SIG-M5 (cell line): Measurements from ENCODE around the gene ZCWPW2.

Source experiments
- DNase-seq: peaks from one replicate; lab custom pipeline; 2025; lab: John Stamatoyannopoulos, UW

Gene ZCWPW2

DNA sequence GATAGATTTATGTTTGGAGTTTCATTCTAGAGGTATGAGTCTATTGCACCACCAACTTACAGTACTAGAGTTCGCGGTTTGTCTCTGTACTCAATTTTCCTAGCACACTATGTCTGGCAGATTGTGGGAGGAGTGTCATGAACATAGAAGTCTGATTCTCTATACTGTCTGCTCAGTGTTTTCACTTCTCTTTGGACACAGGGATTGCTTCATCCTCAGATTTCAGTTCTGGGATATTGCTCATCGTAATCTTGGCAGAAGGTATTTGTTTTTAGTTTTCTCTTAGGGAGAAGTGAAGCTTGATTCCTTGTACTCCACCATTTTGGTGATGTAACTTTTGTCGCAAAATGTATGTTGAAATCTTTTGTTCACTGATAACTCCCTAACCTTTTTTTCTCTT, 27.9 kb downstream of the ZCWPW2 start:
- peak; percentile 89 for DNase-seq

DNA sequence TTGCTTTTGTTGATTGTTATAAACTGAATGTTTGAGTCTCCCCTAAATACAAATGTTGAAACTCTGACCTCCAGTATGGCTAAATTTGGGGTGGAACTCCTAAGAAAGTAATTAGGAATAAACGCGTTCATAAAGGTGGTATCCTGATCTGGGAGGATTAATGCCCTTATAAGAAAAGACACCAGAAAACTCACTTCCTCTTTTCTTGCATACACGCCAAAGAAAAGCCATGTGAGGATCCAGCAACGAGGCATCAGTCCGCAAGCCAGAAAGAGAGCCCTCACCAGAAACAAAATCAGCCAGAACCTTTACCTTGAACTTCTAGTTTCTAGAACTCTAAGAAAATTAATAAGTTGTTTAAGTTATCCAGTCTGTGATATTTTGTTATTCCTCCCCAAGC, 37.5 kb downstream of the ZCWPW2 start:
- no peak for DNase-seq

DNA sequence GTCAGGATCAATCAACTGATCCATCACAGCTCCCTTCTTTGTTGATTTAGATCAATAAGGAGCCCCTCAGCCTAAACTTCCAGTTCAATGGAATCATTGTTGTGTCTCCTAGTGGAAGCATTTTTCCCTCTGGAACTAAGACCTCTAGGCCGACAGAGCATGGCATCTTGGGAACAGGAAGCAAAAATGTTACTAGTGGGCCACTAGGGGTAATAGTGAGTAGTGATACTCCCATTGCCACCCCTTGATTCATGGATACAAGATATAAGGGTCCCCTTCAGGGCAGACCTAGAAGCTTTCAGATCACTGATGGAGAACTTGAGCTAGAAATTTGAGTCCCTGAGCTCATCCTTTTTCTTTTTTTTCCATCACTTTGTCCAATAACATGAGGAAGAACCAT, 40.5 kb downstream of the ZCWPW2 start:
- no peak for DNase-seq

DNA sequence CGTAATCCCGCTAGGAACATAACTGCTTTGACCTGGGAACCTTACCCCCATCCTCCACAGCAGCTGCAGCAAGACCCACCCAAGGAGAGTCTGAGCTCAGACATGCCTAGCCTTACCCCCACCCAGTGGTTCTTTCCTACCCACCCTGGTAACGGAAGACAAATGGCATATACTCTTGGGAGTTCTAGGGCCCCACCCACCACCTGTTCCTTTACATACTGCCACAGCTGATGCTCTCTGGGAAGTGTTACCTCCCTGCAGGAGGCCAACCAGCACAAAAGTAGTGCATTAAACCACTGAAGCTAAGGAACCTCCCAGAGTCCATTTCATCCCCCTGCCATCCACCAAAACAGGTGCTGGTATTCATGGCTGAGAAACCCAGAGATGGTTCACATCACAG, 50.7 kb downstream of the ZCWPW2 start:
- no peak for DNase-seq

DNA sequence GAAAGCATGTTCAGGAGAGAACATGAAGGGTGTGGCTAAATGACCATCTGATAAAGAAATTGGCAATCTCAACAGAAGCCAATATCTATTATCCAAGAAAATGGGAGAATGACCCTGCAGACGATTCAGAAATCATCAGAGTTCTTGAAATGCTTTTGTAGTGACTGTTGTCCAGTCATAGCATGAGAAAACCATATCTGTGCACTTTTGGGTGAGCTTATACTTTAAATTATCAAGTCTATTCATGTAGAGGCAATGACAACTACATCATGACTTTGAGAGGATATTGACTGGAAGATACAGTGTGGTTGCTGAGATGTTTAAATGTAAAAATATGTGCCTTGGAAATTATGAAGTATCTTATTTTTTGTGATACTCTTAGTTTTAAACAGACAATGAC, 57.7 kb downstream of the ZCWPW2 start:
- DNase-seq: no peak

DNA sequence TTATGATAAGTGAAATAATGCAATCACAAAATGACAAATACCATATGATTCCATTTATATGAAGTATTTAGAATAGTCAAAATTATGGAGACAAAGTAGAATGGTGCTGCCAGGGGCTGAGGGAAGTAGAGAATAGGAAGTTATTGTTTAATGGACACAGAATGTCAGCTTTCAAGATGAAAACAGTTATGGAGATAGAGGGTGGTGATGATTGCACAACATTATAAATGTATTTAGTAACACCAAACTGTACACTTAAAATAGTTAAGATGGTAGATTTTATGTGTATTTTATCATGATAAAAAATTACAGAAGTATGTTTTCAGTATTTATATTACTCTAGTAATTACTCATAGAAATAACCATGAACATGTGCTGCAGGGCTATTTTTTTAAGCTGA, 100.9 kb downstream of the ZCWPW2 start:
- no peak for DNase-seq

DNA sequence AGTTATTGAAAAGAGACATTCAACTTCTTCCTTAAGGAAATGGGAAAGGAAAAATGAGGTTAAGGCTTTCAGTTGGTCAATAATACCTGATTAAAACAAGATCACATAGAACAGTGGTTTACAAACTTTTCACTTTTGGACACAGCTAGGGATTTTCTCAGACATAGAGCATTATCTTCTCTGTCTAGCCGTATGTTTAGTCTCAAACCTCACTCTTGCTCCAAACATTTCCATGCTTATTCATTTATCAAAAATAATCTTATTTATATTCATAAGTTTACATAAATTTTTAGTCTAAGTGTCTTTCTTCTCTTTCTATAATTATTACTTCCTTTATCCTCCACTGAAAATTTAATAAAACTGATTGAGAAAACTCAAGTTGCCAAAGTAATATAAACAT, 114.3 kb downstream of the ZCWPW2 start:
- no peak for DNase-seq

DNA sequence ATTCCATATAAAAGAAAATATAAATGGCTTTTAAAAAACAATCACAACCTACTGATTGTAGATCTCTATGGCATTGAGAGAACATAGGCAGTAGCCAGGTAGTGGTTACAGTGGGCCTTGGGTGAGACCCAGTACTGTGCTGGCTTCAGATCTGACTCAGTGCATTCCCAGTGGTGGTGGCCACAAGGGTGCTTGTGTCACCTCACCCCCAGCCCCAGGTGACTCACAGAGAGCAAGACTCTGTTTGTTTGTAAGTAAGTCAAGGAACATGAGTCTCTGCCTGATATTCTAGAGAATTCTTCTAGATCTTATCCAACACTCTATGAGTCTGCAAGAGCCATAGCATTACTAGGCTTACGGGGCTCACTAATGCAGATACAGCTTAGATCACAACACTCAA, 118.9 kb downstream of the ZCWPW2 start:
- no peak for DNase-seq

DNA sequence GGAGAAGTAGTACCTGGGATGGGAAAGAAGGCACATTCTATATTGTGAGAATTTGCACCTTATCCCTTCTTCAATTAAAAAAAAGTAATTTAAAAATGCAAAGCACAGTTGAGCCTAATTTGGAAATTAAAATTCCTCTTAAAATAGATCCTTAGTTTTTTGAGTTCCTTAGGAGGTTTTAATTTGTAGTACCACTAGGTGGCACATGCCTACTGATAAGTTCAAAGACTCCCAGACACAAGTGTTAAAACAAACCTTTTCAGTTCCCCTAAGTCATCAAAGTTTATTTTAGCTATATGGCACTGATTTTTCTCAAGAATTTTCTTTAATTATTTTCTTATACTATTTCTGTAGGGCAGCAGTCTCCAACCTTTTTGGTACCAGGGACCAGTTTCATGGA, 127.7 kb downstream of the ZCWPW2 start:
- no peak for DNase-seq

DNA sequence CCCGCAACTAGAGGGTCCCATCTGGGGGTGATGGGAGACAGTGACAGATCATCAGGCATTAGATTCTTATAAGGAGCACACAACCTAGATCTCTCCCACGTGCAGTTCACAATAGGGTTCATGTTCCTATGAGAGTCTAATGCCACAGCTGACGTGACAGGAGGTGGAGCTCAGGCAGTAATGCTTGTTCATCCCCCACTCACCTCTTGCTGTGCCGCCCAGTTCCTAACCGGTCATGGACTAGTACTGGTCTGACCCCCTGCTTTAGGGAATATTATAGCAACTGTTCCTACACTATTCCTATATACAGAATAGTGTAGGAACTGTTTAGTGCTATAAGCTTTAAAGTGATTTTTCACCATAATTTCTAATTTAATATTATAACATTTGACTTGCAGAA, 128.2 kb downstream of the ZCWPW2 start:
- no peak for DNase-seq

DNA sequence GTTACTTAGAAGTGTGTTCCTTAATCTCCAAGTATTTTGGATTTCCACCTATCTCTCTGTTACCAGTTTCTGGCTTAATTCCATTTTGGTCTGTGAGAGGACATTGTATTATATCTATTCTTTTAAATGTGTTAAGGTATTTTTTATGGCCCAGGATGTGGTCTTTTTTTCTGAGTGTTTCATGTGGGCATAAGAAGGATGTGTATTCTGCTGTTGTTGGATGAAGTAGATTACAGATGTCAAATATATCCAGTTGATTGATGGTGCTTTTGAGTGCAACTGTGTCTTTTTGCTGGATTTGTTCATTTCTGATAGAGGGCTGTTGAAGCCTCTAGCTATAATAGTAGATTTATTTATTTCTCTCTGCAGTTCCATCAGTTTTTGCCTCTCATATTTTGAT, 136.6 kb downstream of the ZCWPW2 start:
- DNase-seq: no peak

DNA sequence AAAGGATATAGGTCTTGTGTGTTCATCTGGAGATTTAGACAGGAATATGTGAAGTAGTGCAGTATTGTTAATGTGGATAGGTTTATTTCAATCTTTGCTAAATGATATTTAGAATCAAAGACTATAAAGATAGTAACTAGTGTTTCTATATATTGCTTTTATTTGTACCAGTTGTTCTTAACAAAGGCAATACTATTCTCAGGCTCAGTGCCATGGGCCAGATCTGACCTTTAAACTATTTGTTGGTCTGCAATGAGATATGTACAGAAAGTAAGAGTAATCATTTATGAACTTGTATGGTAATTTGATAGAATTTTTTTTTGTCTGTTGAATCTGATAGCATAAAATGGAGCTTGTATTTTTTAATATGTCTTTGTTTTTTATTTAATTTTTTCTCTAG, 146.8 kb downstream of the ZCWPW2 start:
- no peak for DNase-seq

DNA sequence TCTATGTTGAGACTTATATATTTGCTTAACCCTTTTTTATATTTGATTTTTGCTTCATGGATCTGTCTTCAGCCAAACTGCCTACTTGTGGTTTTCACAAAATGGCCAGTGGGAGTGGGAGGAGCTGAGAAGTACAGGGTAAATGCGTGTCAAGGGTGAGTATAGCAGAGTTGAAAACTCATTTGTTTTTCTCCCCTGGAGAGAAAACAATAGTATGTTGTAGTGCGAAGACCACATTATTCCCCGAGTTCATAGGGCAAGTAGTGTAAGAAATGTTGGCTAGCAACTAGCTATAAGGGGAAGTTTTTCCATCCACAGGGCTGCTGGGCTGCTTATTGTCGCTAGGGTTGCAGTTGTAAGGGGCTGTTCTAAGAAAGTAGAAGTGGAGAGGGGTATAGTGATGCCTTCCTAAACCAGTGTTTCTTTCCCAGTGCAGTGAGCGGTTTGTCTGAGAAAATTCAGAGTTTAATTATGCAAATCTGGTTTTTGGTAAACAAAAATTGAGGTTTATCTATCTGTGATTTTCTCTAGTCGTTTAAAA, 153.9 kb downstream of the ZCWPW2 start:
- no peak for DNase-seq

DNA sequence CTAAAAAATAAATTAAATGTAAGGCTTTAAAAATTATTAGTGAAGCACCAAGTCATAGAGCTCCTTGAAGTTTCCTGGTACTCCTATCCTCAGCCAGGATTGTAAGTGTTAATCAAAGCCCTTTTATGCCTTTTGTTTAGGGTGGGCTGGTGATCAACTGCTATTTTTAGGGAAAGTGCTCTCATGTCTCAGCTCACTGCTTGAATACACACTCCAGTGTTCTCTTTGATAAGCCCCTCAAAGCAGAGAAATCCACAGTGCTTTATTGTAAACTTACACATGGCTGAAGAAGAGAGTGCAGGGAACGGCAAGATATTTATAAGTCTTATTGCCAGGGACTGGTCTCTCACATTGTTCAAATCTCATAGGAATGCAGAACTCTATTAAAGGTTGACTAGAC, 156.5 kb downstream of the ZCWPW2 start:
- no peak for DNase-seq

DNA sequence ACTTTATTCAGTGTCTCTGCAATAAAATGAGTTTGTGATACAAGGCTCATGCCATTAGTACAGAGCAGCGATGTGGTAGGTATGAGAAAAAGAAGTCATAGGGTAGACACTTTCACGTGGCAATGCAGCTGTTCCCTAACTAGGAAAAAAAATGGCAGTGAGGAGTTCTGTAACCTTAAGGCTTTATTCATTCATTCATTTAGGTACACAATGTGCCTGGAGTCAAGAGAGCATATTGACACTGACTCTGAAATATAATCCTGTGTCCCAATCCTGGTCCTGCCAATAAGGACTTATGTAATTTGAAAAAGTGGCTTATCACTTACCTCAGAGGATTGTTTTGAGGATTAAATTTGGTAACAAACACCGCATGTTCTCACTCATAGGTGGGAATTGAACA, 173.1 kb downstream of the ZCWPW2 start:
- DNase-seq: no peak

DNA sequence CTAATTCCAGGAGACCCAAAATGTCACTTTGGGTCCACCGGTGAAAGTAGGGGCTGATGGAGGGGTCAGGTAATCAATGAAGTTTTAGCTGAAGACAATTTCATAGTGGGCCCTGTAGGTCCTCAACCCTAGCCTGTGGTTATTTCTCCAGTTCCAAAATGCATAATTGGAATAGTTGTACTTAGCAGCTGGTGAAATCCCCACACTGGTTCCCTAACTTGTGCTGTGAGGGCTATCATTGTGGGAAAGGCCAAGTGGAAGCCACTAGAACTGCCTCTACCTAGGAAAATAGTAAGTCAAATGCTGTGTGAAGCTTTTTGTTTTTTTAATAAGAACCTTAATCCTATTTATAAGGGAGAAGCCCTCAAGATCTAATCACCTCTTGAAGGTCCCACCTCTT, 193.8 kb downstream of the ZCWPW2 start:
- DNase-seq: no peak

DNA sequence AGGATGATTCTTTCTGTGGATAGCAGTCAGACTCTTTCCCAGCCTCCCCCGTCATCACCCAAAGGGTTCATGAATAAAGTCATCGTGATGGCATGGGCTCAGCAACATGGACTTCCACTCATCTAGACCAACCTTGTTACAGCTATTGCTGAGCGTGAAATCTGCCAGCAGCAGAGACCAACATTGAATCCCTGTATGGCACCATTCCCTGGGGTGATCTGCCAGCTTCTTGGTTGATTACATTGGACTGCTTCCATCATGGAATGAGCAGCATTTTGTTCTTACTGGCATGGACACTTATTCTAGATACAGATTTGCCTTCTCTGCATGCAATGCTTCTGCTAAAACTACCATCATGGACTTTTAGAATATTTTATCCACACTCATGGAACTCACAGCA, 195.7 kb downstream of the ZCWPW2 start:
- no peak for DNase-seq

DNA sequence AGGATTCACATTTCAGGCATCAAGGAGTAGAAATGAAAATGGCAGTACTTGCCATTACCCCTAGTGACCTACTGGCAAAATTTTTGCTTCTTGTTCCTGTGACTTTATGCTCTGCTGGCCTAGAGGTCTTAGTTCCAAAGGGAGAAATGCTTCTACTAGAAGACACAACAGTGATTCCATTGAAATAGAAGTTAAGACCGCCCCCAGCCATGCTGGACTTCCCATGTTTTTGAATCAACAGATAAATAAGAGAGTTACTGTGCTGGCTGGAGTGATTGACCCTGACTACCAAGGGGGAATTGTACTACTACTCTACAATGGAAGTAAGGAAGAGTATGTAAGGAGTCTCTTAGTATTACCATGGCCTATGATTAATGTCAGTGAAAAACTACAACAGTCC, 196.3 kb downstream of the ZCWPW2 start:
- no peak for DNase-seq

DNA sequence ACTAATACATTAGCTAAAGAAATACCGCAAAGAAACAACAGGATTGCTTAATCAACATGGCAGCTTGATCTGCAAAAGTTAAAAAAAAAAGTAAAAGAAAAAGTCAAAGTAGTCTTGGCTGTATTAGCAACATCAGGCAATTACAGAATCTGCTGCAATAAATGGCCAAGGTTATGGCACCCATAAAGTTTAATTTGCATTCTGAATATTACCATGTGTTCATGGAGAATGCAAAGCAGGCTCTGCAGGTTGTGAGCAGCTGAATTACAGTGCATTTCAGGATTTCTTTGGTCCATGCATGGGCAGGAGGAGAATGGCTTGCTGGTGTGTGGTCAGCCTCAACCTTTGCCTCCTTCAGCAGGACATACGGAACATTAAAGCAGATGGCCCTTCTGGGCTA, 199.2 kb downstream of the ZCWPW2 start:
- DNase-seq: no peak

DNA sequence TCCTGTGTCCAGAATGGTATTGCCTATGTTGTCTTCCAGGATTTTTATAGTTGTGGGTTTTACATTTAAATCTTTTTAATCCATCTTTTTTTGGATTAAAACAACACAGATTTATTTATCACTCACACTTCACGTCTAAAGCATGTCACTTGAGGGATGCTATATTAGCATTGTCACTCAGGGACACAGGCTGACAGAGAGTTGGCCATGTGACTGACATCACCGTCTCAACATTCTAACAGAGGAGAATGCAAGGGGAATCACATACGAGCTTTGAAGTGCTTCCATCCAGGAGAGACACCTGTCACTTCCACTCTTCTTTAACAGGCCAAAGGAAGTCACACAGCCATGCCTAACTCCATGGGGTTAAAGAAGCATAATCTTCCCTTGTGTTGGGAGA, 204.7 kb downstream of the ZCWPW2 start:
- DNase-seq: no peak

DNA sequence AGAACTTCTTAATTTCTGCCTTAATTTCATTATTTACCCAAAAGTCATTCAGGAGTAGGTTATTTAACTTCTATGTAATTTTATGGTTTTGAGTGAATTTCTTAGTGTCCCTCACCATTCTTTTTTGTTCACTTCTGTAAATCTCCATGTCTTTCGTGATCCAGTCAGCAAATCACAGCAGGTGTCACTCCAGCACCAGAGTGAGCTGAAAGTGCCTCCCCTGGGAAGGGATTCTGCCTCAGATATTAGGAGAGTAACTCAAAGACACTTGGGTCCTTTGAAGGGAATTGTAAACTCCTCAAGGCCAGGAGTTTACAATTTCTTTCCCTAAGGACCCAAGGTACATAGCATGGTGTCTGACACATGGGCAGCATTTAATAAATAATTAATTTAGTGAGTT, 207.7 kb downstream of the ZCWPW2 start:
- no peak for DNase-seq

DNA sequence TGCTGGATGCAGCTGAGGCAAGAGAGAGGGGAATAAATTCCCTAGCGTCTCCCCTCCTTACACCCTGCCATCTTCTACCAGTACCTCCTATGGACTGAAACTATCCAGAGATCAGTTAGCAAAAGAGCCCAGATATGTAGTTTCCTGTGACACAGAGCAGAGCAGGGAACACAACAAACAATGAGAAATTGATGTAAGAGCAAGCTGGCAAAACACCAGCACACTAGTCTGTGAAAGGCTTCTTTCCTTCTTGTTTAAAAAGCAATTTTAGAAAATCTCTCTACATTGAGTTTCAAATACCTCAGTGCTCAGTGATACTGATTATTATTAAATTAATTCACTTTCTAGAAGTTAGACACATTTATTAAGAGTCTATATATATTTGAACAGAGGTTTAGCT, 215.7 kb downstream of the ZCWPW2 start:
- no peak for DNase-seq

DNA sequence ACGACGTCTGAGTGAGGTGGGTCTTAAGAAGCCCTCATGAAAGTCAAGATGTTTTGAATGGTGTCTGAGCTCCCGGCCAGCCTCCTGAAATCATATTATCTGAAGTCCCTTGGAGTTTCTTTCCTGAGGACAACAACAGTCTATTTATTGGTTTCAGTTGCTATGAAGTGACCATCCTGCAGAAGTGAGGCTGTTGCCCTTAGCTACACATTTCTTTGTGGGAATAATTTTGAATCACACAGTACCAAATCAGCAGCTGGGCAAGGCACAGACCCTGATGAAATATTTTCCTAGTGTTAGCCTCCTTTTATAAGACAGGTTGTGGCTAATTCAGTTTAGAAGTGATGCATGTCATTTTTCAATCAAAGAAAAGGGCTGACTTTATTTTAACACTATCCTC, 220.8 kb downstream of the ZCWPW2 start:
- no peak for DNase-seq

DNA sequence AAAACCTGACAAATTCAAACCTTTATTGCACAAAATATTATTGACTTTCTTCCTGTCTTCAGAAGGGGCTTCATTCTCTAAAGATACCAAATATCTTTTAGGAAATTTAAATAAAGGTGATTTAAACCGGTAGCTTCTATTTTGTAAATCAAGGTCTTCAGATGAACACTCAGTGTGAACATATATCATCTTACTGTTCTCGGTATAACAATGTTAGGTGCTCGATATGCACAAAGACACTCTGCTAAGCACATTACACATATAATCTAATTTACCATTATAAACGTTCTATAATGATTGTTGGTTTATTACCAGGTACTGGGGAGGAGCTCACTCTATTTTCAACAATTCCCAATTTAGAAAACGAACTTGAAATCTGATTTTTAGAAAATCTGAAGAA, 225.5 kb downstream of the ZCWPW2 start:
- DNase-seq: no peak

DNA sequence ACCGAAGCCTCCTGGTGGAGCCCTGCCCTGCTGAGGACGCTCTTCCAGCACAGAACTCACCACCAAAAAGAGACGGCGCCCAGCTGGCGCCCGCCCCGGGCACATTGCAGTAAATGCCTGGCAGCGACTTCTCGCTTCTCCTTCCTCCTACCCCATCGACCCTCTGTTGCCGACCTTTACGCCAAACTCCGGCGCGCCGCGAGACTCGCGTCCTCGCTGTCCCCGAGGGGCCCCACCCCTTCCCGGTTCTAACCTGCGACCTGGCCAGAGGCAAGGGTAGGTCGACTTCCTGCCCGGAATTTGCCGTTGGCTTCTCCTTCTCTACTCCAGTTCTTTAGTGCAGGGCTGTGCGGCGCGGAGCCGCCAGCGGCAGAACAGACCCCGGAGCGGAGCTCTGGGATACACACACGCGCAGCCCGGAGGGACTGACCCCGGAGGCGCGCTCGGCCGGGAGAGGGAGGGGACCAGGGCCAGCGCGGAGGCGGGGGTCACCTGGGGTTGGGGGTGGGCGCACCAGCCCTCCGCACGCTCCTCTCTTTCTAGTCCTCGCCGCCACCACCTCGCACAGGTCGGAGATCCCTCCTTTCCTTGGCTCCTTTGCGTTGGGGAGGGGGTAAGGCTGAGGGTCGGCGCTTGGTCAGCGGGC, 226.7 kb downstream of the ZCWPW2 start:
- DNase-seq: no peak
